ENCODE results near the gene MUSTN1.

The MUSTN1 gene

GRCh38 chr3:52847241-52847640 lies 12.4 kb upstream of the MUSTN1 start:
- Histone ChIP-seq H3K9ac (ENCODE audit: low read depth, low read length) (no peak overlapping the region), H3K9me3 (ENCODE audit: insufficient read depth, low read length, severe bottlenecking) (no peaks in the 10 kb centered on the region), H2AFZ (ENCODE audit: low read depth, low read length) (no peak overlapping the region), H4K20me1 (ENCODE audit: insufficient read depth, low read length) (no peaks in the 10 kb centered on the region), H3K4me3 (ENCODE audit: low read depth in 1 of 2, low read length in 2 of 2) (no peak overlapping the region), H3K79me2 (ENCODE audit: insufficient read depth, low read length) (no peaks in the 10 kb centered on the region), H3K4me2 (ENCODE audit: insufficient read depth, low read length) (no peak overlapping the region), H3K36me3 (ENCODE audit: insufficient read depth, low read length) (peaks cover 37% of the 10 kb centered on the region), H3K27me3 (ENCODE audit: insufficient read depth, low read length, poor library complexity) (no peaks in the 10 kb centered on the region), H3K27ac (ENCODE audit: low read length) (no peak overlapping the region), H3K4me1 (ENCODE audit: insufficient read depth, low read length) (no peaks in the 10 kb centered on the region)
- TF ChIP-seq EZH2 (IDR thresholded peaks at IDR 0.05; ENCODE audit: borderline replicate concordance, low read depth, low read length, severe bottlenecking): no peak
- TF ChIP-seq, protein P1, sequence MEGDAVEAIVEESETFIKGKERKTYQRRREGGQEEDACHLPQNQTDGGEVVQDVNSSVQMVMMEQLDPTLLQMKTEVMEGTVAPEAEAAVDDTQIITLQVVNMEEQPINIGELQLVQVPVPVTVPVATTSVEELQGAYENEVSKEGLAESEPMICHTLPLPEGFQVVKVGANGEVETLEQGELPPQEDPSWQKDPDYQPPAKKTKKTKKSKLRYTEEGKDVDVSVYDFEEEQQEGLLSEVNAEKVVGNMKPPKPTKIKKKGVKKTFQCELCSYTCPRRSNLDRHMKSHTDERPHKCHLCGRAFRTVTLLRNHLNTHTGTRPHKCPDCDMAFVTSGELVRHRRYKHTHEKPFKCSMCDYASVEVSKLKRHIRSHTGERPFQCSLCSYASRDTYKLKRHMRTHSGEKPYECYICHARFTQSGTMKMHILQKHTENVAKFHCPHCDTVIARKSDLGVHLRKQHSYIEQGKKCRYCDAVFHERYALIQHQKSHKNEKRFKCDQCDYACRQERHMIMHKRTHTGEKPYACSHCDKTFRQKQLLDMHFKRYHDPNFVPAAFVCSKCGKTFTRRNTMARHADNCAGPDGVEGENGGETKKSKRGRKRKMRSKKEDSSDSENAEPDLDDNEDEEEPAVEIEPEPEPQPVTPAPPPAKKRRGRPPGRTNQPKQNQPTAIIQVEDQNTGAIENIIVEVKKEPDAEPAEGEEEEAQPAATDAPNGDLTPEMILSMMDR (IDR thresholded peaks at IDR 0.05; ENCODE audit: borderline replicate concordance, extremely low read depth, low read length, poor library complexity, severe bottlenecking): no peak
- ATAC-seq (ENCODE audit: insufficient read depth, low read depth): no peak
- DNase-seq: no peak

GRCh38 chr3:52846432-52846965 lies 11.7 kb upstream of the MUSTN1 start:
- no peaks in the 10 kb centered on the region for H3K9me3 ChIP-seq (ENCODE audit: insufficient read depth, low read length, severe bottlenecking)
- no peaks in the 10 kb centered on the region for H4K20me1 ChIP-seq (ENCODE audit: insufficient read depth, low read length)
- no peaks in the 10 kb centered on the region for H3K27me3 ChIP-seq (ENCODE audit: insufficient read depth, low read length, poor library complexity)
- H3K4me1 ChIP-seq (ENCODE audit: insufficient read depth, low read length): no peaks in the 10 kb centered on the region
- H3K27ac ChIP-seq (ENCODE audit: low read length): no peak overlapping the region
- TF ChIP-seq, protein P1 (IDR thresholded peaks at IDR 0.05; ENCODE audit: borderline replicate concordance, extremely low read depth, low read length, poor library complexity, severe bottlenecking): no peak
- TF ChIP-seq EZH2 (IDR thresholded peaks at IDR 0.05; ENCODE audit: borderline replicate concordance, low read depth, low read length, severe bottlenecking): no peak
- no peak overlapping the region for H3K9ac ChIP-seq (ENCODE audit: low read depth, low read length)
- H3K4me3 ChIP-seq (ENCODE audit: low read depth in 1 of 2, low read length in 2 of 2): no peak overlapping the region
- H3K36me3 ChIP-seq (ENCODE audit: insufficient read depth, low read length): peaks cover 36% of the 10 kb centered on the region
- no peak overlapping the region for H2AFZ ChIP-seq (ENCODE audit: low read depth, low read length)
- ATAC-seq (ENCODE audit: insufficient read depth, low read depth): no peak
- H3K4me2 ChIP-seq (ENCODE audit: insufficient read depth, low read length): no peak overlapping the region
- no peaks in the 10 kb centered on the region for H3K79me2 ChIP-seq (ENCODE audit: insufficient read depth, low read length)
- DNase-seq: no peak

GRCh38 chr3:52845691-52846431 lies 11.0 kb upstream of the MUSTN1 start:
- Histone ChIP-seq H3K27me3 (ENCODE audit: insufficient read depth, low read length, poor library complexity) (no peaks in the 10 kb centered on the region), H3K9ac (ENCODE audit: low read depth, low read length) (no peak overlapping the region), H4K20me1 (ENCODE audit: insufficient read depth, low read length) (no peaks in the 10 kb centered on the region), H3K27ac (ENCODE audit: low read length) (no peak overlapping the region), H3K4me1 (ENCODE audit: insufficient read depth, low read length) (no peaks in the 10 kb centered on the region), H3K4me2 (ENCODE audit: insufficient read depth, low read length) (no peak overlapping the region), H2AFZ (ENCODE audit: low read depth, low read length) (no peak overlapping the region), H3K9me3 (ENCODE audit: insufficient read depth, low read length, severe bottlenecking) (no peaks in the 10 kb centered on the region), H3K36me3 (ENCODE audit: insufficient read depth, low read length) (peaks cover 36% of the 10 kb centered on the region), H3K4me3 (ENCODE audit: low read depth in 1 of 2, low read length in 2 of 2) (no peak overlapping the region), H3K79me2 (ENCODE audit: insufficient read depth, low read length) (no peaks in the 10 kb centered on the region)
- ATAC-seq (ENCODE audit: insufficient read depth, low read depth): peak; percentile 59; the same call in 2 of the 3 replicates
- DNase-seq: no peak
- TF ChIP-seq EZH2 (IDR thresholded peaks at IDR 0.05; ENCODE audit: borderline replicate concordance, low read depth, low read length, severe bottlenecking): no peak
- TF ChIP-seq, protein P1 (IDR thresholded peaks at IDR 0.05; ENCODE audit: borderline replicate concordance, extremely low read depth, low read length, poor library complexity, severe bottlenecking): peak; percentile 53

Measured in DND-41 (cell line).